GM18520 (cell line): ENCODE data around the gene KIF23.

ENCODE experiments used
- ATAC-seq: cut with Tn5 transposase; IDR thresholded peaks from one replicate; pipeline ENCODE4 v1.9.1; 2021; ENCODE audit not compliant: unreplicated experiment

KIF23 gene

DNA sequence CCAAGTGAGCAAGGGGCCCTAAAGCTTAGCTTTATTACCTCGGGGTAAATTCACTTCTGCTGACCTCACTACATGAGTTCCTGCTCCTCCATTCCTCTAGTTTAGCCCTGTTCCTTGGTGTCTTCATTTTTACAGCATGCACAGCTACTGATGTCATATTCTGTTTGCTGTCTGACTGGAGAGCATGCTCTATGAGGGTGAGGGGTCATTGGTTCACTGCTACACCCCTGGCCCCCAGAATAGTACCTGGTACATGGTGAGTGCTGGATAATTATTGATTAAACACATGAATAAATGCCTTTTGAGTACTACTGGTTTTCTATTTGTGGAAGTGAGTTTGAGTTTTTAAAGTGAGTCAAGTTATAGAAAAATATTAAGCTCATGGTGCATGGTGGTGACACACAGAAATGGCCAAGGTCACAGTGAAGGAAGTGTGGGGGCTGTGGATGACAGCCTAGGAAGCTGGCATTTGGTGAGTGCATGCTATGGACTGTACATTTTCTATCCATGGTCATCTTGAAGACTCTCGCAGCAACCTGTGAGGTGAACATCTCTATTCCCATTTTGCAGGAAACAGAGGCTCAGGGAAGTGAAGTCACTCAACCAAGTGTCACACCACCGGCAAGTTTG is 72.4 kb downstream of the KIF23 start:
- ATAC-seq: no peak

DNA sequence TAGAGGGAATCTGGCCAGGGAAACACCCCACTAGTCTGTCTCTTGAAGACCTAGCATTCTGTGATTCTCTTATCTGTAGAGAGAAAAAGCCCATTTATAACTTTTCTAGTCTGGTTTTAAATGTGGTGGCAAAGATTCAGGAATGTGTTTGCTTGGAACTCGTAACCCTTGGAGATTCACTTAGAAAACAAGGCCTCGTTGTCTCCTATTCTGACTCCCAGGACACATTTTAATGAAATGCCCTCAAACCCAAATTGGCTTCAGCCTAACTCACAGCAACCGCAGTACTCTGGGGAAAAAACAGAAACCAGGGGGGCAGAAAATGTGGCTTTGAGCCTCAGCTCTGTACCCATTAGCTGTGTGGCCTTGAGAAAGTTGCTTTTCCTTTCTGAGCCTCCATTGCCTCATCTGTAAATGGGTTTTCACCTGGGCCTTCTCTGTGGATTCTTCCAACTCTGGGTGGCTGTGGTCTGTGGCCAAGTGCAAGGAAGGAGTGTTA is 75.0 kb downstream of the KIF23 start:
- no peak for ATAC-seq

DNA sequence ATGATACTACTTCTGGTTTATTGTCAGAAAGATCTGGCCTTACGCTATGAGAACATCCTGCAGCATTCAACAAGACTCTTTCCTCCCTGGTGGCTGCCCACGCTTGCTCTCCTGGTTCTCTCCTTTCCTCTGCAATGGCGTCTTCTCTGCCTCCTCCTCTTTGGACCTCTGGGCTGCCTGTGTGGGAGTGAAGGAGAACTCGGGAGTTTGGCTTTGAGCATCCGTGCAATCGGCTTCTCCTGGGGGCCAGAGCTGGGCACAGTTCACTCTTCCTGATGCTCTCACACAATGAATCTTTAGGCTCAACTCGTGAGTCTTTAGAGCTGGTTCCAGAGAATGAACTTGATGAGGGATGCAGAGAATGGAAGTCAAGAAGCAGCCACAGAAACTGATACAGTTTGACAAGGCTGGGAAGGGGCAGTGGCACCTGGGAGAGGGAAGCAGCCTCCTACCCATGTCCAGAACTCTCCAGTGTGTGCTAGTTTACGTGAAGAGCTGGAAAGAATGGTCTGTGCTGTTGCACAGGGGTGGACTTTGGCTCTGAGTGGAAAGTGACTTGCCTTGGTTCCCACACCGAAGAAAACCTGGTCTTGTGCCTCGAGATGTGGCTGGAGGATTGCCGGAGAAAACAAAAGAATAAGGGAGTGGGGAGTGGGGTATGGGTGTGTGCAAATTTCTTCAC is 76.3 kb downstream of the KIF23 start:
- no peak for ATAC-seq

DNA sequence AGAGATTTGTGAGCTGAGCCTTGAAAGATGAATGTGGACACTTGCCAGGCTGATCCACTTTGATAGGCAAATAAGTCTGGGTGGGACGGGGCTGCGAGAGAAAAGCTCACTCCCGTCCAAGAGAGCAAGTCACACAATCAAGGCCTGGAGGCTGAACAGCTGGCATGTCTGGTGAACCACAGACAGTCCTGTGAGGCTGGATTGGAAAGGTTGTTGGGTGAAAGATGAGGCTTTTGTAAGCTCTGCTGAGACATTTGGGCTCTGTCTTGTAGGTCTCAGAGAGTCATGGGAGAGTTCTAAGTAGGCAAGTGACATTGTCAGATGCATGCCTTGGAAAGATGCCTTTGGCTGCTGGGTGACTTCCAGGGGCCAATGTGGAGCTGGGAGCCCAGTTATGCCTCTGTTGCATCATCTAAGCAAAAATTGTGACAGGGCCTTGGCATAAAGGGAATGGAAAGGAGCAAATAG is 76.9 kb downstream of the KIF23 start:
- ATAC-seq: no peak

DNA sequence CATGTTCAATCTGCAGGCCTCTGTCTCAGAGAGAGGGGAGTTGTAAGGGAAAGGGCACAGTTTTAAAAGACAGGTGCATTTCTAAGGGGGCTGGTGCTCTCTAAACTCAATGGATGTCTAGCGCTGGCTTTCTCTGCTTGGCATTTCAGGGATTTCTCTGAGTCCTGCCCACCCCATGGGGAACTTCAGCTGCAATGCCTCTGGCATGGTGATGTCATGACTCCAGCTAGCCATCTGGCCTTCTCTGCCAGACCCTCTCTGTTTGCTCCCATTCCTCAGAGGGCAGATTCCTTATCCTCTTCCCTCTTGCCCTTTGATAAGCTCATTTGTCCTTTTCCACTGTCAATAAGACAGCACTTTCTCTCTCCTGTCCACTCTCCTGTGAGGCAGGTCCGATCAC is 79.3 kb downstream of the KIF23 start:
- ATAC-seq: no peak

DNA sequence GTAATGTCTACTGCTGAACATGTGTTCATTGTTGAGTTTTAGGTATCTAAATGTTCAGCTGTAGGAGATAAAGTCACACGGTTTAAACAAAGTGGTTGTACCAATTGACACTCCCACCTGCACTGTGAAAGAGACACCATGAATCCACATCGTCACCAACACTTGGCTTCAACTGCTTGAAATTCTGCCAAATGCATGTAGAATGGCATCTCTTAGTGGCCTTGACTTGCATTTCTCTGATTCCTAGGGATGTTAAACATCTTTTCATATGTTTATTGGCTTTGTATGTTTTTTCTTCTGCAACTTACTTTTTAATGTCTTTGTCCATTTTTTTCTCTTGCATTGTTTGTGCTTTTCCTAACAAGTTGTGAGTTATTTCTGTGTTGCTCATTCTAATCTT is 81.9 kb downstream of the KIF23 start:
- no peak for ATAC-seq

DNA sequence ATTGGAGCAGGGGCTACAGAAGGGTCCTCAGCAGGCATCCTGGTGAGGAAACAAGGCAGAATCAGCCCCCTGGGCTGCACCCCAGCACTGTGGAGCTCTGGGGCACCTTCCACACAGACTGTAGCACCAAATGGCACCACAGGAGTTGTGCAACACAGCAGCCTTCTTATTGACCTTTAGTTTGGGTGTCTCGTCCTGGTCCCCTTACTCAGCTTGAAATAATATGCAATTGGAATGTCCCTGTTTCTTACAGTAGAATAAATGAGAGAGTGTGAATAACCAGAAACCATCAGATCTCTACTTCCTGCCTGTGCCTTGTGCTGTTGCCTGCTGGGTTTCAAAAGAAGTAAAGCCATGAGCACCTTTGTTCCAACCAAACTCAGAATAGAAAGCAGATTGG is 82.9 kb downstream of the KIF23 start:
- no peak for ATAC-seq

DNA sequence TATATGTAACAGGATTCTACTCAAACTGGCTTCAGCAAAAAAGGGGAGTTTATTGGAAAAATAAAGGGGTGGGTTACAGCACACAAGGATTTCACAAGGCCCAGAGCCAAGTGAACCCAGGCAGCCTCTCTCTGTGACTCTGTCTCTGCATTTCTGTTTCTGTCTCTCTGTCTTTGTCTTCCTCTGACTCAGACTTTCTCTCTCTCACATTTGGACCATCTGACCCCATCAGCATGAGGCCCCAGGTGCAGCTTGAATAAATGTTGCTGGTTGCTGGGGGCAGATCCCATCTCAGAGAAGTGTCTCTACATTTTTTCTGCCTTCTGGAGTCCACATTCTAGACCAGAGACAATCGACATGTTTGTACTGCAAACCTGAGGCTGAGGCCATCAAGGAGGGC is 83.5 kb downstream of the KIF23 start:
- no peak for ATAC-seq
